H1 (cell line): ENCODE data around the gene PEX14. TPM values are rescaled to one million over a fixed set of nuclear protein-coding genes. Genes with fewer than 3 reads are reported as not detected.

Experiments
- CBX5 ChIP-seq: fragments of 300-800, 300-1000 bp; sonication (generic); IDR thresholded peaks from 2 replicates; pipeline ENCODE4 v1.7.1; 2016; ENCODE audit warnings: antibody characterized with exemption, low read length, low read depth
- CHD2 ChIP-seq: IDR thresholded peaks from 2 replicates; pipeline ENCODE4 v1.6.1; 2012; ENCODE audit warnings: low read length, improper control_type of control experiment
- CHD7 ChIP-seq: fragments of 300-600 bp; sonication (generic); IDR thresholded peaks from 2 replicates; pipeline ENCODE4 v1.7.1; 2012; ENCODE audit warnings: low read length, moderate library complexity, mild to moderate bottlenecking, inconsistent platforms; ENCODE audit not compliant: insufficient replicate concordance
- GABPA ChIP-seq: IDR thresholded peaks from 2 replicates; pipeline ENCODE4 v1.6.1; 2011; ENCODE audit warnings: mild to moderate bottlenecking, low read length, moderate library complexity, borderline replicate concordance; ENCODE audit not compliant: insufficient read depth
- HDAC6 ChIP-seq: IDR thresholded peaks from one replicate; pipeline ENCODE4 v1.7.1; 2012; ENCODE audit warnings: low read depth, mild to moderate bottlenecking, inconsistent platforms, low read length, moderate library complexity
- MAX ChIP-seq: IDR thresholded peaks from 2 replicates; pipeline ENCODE4 v1.6.1; 2012; ENCODE audit warnings: inconsistent platforms
- POLR2AphosphoS5 ChIP-seq: IDR thresholded peaks from 2 replicates; pipeline ENCODE4 v1.6.1; 2011; ENCODE audit warnings: low read depth, low read length
- POU5F1 ChIP-seq: IDR thresholded peaks from 2 replicates; pipeline ENCODE4 v1.6.1; 2011; ENCODE audit warnings: low read depth, mild to moderate bottlenecking, low read length, moderate library complexity
- SIRT6 ChIP-seq: IDR thresholded peaks from one replicate; pipeline ENCODE4 v1.7.1; 2012; ENCODE audit warnings: low read length, inconsistent platforms
- SP1 ChIP-seq: IDR thresholded peaks from 2 replicates; pipeline ENCODE4 v1.6.1; 2011; ENCODE audit warnings: low read depth, low read length
- SP2 ChIP-seq: IDR thresholded peaks from 2 replicates; pipeline ENCODE4 v1.6.1; 2012; ENCODE audit warnings: mild to moderate bottlenecking, low read length, inconsistent platforms
- TEAD4 ChIP-seq: IDR thresholded peaks from 2 replicates; pipeline ENCODE4 v1.6.1; 2012; ENCODE audit warnings: low read depth, low read length, inconsistent platforms, mixed read lengths
- polyA plus RNA-seq, 7 experiments: library from polyadenylated mRNA; depleted of rRNA in 3 of 7; stranded (reverse) in 5 of 7; unstranded in 2 of 7; fragments of >200 nt in 5 of 7; fragments of 200-250 nt in 2 of 7; gene quantifications; 1 replicate in 5 of 7; 2 replicates in 1 of 7; 4 replicates in 1 of 7; pipeline versions ENCODE4 v1.2.1 to v1.2.3, GENCODE V29; 2011 to 2013; ENCODE audit warnings: missing spikeins in 2 of 7, mixed read lengths in 2 of 7
- total RNA-seq: library from RNA; stranded (reverse); fragmentation: NEBNext Ultra II Directional; extraction: Animal tissue kit (Norgen Biotek cat#: 25700); gene quantifications from 2 replicates; pipeline ENCODE4 v1.2.1, GENCODE V29; 2021

The PEX14 gene
- total and polyA plus RNA-seq, 2 of the 8 experiments (the other 6 are each of a cell fraction or from before 2014, with no cell fraction given): 13.0 to 19.8 TPM

GRCh38 chr1:10634075-10634427 is 159.3 kb downstream of the PEX14 start (continued):
- TF ChIP-seq CHD7 (no peak), CBX5 (no peak), HDAC6 (no peak), SP2 (no peak), SIRT6 (no peak), GABPA (no peak), TEAD4 (no peak), CHD2 (no peak), POU5F1 (no peak), MAX (no peak), POLR2AphosphoS5 (no peak), SP1 (no peak)
